Measurements from ENCODE around the gene CERS6.

DNA sequence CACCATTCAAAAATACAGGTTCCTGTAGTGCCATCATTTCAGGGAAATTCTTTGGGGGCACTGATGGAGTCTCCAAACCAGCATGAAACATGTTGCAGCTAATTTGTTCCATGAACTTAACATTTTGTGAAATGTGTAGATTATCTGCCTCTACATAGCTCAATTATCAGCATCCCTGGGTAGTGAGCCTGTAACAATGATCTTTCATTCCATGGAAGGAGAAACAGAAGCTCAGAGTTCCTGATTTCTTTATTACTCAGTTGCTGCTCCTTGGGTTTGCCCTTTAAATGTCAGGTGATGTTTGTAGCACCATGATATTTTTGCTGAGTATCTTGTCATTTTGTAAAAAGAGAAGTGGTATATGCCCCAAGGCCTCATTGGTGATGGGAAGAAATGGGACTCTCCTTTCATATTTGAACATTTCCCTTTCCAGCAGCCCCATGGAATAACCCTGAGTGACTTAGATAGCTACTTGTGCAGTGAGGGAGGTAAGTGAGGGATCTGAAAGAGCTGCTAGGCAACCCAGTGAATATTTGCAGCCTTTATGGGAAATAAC lies 146.9 kb downstream of the CERS6 start:
- TF ChIP-seq, protein P1, sequence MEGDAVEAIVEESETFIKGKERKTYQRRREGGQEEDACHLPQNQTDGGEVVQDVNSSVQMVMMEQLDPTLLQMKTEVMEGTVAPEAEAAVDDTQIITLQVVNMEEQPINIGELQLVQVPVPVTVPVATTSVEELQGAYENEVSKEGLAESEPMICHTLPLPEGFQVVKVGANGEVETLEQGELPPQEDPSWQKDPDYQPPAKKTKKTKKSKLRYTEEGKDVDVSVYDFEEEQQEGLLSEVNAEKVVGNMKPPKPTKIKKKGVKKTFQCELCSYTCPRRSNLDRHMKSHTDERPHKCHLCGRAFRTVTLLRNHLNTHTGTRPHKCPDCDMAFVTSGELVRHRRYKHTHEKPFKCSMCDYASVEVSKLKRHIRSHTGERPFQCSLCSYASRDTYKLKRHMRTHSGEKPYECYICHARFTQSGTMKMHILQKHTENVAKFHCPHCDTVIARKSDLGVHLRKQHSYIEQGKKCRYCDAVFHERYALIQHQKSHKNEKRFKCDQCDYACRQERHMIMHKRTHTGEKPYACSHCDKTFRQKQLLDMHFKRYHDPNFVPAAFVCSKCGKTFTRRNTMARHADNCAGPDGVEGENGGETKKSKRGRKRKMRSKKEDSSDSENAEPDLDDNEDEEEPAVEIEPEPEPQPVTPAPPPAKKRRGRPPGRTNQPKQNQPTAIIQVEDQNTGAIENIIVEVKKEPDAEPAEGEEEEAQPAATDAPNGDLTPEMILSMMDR (IDR thresholded peaks at IDR 0.05), result no peak
- TF ChIP-seq POLR2A (IDR thresholded peaks at IDR 0.05; ENCODE audit: low read depth), result no peak
- TF ChIP-seq POLR2AphosphoS5 (IDR thresholded peaks at IDR 0.05), result no peak
- no peak for TF ChIP-seq EP300 (IDR thresholded peaks at IDR 0.05)

Measured in esophagus muscularis mucosa (tissue), 4 donors.